ENCODE data around the gene G0S2.
"Not testable (repeated sequence)": the region's sequence is repeated elsewhere in the genome, so short reads cannot be mapped to it uniquely, and the experiment has no call there.

G0S2 gene

DNA sequence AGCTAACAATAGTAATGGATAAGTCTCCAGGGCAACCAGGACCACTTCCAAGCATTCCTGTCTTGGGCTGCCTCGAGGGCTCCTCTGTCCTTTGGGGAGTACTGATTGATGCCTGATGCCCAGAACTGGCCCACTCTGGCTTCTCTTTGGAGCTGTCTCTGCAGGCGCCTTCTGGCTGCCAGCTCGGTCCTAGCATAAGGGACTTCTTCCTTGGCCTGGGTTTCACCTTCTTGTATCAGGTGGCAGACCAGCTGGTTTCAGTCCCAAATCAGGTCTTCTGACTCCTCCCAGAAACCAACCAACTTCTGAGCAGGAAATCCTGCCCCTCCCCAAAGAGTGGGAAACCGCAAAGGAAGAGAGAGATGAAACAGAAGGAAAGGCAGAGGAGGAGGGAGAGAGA, 10.6 kb downstream of the G0S2 start:
- DNase-seq, result no peak

DNA sequence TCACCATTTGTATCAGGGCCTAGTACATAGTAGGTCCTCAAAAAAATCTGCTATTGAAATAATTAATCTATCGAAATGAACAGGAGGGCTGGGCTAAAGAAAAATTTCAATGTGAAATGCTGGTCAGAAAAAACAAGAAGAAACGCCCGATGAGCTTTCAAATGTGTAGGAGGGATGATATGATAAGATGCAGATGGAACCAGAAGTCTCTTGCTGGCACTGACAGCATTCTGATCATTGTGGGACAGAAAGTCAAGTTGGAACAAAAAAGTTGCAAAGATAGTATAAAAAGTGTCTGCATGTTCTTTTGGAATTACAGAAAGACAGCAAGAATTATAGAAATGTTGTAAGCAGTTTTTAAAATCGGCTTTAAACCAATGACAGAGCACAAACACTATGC, 11.1 kb downstream of the G0S2 start:
- no peak for DNase-seq

DNA sequence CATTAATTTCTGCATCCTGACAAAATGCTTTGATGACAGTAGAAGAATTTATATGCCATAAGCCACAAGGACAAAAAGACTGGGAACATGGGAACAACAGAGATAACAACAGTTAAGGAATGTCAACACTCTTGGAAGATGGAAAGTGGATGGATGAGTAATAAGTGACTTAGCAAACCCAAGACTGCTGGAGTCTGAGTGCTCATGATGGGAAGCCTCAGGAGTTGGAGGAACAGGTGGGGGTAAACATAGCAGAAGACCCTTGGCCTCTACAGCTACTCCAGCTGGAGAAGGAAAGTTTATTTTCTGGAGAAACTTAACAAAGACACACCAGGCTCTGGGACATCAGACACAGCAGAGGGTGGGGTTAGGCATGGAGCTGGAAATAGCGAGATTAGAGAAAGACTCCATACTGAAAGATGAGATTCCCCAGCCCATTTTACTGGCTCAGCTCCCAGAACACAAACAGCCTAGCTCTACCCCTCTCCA, 13.6 kb downstream of the G0S2 start:
- DNase-seq, result no peak

DNA sequence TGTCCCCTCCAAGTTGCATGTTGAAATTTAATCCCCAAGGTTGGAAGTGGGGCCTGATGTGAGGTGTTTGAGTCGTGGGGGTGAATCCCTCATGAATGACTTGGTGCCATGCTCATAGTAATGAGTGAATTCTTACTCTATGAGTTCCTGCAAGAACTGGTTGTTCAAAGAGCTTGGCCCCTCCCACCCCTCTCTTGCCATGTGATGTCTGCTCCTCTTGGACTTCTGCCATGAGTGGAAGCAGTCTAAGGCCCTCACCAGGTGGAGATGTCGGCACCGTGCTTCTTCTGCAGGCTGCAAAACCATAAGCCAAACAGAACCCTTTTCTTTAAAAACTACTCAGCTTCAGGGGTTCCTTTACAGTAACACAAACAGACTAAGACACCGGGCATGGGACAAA, 14.3 kb downstream of the G0S2 start:
- DNase-seq, result no peak

DNA sequence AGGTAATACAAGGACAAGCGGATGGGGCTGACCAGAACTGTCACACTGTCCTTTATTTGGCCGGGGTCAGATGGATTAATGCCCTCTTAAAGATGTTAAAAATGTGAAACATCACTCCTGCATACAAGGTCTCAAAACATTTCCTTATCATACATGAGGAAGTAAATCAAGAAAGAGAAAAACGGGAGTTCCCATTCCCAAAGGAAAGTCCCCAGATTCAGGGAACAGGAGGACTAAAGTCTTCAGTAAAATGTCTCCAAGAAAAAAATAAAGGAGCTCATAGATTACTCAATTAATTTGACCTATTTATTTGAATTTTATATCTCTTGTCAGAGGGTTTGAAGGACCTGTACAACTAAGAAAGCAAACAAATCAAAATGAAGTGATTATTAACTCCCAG, 16.0 kb downstream of the G0S2 start:
- no peak for DNase-seq

DNA sequence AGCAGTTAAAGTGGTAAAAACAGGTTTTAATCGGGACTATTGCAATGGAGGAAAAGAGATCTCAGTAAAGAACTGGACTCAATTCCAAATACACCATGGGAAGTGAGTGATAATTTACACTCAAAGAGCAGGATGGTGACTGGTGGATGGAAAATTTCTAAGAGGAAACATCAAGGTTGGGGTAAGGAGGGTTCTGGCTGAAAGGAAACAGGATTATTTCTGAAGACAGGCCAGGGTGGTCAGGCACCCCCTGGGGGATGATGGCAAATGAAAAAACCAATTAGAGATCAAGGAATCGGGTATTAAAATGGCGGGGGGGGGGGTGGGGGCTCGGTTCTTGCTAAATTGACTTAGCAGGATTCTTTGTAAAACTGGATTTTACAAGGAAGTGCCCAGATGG, 17.1 kb downstream of the G0S2 start:
- DNase-seq, result no peak

DNA sequence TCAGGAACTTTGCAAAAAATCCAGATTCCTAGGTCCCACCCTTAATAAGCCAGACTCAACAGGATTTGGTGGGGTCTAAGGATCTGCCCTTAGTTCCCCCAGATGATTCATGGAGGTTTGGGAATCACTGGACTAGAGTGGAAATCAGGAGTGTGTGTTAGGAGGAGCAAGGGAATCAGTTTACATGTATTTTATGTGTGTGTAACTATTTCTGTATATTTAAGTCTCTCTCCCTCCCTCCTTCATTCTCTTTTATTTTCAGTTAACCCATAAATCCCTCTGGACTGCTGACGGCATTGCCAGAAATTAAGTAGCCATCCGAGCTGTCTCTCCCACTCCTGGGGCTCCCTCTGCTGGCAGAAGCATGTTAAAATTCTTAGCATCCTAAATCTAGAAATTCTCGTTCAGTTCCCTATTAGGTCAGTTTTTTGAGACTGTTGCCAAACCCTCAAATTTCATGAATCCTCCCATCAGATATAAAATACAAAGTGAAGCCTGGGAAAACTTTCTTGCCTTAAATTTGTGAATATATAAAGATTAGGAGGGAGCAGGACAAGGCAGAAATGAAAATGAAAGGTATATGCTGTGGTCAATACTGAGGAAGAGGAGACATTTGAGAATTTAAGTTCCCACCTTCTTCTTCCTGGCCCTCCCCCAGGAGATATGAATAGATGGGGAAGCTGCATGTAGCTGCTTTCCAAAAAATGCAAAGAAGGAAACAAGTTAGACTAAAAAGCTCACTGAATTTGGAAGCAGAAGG, 17.7 kb downstream of the G0S2 start:
- peak; percentile 68 for DNase-seq

DNA sequence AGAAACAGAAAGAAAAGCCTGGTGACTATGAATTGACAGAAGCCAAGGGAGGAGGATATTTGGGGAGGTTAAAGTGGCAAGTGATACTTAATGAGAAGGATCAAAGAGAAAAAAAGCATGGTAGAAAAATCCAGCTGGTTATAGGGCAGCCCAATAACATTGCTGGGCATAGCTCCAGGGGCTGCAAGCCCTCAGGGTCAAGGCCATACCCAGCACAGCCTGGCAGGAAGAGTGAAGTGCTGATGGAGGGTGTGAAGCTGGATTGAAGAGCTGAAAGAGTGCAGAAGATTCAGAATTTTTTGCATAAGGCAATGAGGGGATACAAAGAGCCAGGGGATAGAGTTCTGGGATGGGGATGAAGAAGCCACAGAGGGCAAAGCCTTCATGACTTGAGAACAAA, 21.5 kb downstream of the G0S2 start:
- no peak for DNase-seq

DNA sequence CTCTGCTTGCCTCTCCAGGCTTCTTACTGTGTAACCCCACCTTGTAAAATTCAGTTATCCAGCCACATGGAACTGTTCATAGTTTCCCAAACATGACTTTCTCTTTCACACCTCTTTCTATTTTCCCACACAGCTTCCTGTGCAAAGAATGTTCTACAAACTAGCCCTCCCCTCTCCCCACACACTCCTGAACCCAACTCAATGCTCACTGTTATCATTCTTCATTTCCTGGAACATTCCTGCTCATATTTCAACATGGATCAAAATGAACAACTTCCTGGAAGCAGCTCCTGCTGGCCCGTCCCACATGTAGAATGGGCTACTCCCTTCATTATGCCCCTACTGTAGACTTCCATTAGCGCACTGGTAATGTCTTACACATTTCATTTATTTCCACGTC, 21.9 kb downstream of the G0S2 start:
- no peak for DNase-seq

DNA sequence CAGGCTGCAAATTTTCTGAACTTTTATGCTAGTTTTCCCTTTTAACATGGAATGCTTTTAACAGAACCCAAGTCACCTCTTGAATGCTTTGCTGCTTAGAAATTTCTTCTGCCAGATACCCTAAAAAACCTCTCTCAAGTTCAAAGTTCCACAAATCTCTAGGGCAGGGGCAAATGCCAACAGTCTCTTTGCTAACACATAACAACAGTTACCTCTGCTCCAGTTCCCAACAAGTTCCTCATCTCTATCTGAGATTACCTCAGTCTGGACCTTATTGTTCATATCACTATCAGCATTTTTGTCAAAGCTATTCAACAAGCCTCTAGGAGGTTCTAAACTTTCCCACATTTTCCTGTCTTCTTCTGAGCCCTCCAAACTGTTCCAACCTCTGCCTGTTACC, 25.5 kb downstream of the G0S2 start:
- not testable (repeated sequence) for DNase-seq

DNA sequence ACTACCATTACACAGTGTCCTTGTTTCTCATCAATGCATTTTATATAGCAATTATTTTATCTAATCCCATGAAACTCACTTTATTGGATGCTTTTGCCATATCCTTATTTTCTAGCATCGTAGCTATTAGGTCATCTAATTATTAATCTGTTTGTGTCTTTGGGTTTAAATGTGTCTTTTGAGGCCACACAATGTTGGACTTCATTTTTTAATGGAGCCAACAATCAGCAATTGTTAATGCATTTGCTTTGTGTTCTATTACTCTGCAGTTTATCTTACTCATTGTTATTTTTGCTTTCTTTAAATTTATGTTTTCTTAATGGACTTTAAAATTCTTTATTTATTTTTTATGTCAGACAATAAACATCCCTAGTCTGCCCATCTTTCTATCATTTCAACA, 27.6 kb downstream of the G0S2 start:
- no peak for DNase-seq

DNA sequence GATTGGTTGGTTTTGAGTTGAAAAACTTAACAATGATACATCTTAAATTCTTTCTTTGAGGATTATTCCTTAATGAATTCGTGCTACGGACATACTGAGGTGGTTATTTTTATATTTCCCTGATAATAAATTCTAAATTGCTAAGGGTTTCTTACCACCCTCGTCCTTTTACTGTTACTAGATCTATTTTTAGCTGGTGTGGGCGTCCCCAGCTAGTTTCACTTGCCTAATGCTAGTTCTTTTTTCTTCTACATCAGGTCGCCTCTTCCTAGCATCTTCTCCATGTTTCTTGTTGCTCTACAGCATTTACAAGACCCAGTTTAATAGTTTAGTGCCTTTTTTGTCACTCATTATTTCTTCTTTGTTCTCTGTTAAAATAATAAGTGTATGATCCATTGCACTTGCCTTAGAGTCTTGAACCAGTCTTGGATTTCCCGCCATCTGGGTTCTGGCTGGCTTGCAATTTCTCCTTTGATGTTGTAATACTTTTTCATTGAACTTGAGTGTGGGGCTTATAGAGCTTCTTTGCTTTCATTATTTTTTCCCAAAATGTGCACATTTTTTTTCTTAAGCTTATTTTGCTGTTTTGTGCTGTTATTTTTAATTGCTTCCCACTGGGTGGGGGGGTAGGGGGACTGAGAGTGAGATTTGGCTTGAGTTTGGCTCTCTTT, 28.8 kb downstream of the G0S2 start:
- no peak for DNase-seq

DNA sequence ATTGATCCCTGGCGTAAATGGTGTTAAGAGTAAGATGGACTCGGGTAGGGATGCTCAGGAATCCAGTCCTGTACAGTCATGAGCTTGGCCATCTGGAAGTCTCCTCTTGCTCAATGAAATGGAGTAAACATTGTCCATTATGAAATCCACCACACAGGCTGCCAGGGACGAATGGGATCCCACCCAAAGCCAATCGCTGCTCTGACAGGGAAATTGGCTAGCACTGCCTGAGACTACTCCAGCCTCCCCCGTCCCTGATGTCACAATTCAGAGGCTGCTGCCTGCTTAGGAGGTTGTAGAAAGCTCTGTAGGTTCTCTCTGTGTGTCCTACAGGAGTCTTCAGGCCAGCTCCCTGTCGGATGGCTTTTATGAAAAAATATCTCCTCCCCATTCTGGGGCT, 29.4 kb downstream of the G0S2 start, which contains the start of gene HSD11B1:
Gene HSD11B1 (plus strand): TSS at position 263 of the 400 bp plus-strand sequence. CDS start 97 bp downstream, at position 360.
- DNase-seq, result no peak

DNA sequence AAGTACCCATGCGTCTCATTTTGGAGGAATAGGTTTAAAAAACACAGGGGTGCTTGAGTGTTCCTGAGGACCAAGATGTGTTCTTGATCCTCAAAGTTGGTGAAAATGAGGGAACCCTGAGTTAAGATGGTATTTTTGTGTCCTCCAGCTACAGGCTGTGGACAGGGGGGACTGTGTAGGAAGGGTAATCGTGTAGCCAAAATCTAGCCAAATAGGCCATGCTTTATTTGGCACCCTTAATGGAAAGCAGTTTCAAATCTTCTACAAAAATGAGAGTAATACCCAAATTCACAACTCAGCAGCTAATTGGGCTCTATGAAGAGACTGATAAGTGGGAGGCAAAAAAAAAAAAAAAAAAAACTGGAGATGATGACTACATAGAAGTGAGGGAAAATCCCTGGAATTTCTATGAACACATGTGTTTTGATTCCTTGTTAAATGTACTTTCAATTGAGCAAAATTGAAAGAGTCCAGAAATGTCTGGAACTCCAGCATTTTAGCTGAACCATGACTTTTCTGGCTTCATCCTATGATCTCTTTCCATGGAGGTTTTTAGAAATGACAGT, 29.9 kb downstream of the G0S2 start:
- no peak for DNase-seq

DNA sequence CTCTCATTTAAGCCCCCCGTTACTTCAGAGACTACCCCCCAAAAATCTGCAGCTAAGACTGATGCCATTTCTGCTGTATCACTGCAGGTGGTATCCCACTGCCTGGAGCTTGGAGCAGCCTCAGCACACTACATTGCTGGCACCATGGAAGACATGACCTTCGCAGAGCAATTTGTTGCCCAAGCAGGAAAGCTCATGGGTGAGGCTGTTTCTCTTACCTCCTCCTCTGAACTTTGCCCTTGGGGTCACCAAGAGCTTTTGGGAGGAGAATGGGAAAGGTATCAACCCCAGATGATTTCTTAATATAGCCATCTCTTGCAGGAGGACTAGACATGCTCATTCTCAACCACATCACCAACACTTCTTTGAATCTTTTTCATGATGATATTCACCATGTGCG, 31.4 kb downstream of the G0S2 start:
- DNase-seq, result no peak

DNA sequence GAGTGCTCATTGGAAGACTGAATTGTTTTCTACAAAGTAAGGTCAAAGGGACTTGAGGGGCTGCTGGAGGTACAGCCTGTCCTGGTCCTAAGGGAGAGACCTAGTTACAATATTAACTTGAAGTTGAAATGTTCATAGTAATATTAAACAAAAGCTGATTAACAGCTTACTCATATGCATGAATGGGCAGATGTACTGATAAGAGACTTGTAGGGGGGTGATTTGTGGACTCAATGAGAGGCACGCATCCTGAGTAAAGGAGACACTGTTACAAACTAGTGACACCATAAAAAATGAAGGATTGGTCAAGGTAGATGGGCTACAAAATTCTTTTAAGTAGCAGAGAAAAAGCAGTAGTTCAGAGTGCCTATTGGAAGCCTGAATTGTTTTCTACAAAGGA, 32.1 kb downstream of the G0S2 start:
- DNase-seq, result no peak

DNA sequence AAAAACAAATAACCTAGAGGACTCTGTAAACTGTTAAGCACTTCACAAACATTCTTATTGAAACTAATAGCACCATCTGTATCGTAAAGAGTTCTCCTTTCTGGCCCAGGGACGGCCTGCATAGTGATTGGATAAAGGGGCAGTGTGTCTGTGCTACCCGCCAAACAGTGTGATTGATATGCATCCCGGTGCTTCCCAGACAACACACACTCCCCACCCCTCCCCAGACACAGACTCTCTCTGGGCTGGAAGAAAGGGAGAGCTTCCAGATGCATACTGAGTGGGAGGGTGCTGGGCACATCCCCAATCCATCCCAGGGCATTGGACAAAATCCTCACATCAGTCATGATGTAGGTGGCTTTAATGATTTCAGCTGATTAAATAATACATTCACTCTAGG, 33.1 kb downstream of the G0S2 start:
- DNase-seq, result no peak

DNA sequence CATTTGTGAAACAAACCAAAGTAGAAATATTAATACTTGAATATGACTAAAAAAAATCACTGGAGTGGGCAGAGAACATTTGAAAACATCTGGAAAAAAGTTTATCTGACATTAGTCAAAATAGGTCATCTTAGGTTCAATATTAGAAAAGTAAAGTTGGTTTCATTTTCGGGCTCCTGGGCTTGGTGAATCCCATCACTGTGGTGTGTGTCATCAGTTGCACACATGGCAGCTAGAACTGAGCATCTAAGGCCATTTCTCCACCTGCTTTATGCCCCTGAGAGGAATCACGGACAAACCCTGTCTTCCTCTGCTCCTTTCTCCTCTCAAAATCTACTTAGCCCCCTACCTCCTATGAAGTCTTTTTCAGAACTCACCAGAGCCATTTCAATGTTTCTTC, 34.9 kb downstream of the G0S2 start:
- no peak for DNase-seq

DNA sequence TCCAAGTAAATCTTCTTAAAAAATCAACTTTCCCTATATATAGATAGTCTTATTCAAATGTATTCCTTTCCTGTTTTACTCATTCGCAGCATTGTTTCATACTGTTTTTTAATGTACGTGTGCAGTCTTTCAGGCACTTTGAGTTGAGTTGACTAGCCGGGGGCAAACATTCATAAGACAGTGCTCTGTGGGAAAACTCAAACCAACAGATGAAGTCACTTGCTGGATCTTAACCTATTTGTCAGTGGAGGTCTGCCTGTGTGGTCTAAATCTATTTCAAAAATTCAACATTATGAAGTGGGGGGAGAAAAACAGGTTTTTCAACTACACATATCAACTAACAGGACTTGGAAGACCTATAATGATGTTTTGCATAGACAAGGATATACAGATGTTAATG, 35.6 kb downstream of the G0S2 start:
- no peak for DNase-seq

DNA sequence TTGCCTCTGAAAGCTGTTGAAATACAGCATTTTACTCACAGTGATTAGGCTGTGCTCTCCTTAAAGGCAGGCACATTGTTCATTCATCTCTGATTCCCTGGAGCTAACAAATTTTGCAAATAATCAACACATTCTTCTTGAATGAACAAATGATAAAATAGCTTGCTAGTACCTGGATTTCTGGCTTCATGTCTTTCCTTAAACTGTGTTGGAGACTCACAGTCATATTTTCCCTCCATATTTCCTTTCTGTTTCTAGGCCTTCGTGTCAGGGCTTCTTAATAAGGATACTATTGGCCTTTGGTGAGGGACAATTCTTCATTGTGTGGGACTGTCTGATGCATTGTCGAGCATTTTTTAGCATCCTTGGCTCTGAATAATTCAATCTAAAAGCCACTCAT, 39.1 kb downstream of the G0S2 start:
- DNase-seq, result no peak

DNA sequence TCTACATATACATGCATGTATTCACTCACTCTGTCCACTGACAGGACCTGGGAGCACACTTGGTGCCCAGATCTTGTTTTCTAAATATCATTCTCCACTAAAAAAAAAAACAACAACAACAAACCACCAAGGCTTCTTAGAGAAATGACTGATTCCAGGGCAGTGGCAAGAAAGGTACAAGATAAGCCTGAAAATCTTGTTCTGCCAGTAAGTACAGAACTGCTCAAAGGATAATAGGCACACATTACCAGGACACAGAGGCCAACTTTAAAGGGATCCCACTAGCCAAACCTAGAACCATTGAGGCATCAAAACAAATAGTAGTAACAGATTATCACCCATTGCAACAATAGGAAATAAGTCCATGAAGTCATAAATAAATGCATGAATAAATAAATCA, 40.1 kb downstream of the G0S2 start:
- DNase-seq, result no peak

DNA sequence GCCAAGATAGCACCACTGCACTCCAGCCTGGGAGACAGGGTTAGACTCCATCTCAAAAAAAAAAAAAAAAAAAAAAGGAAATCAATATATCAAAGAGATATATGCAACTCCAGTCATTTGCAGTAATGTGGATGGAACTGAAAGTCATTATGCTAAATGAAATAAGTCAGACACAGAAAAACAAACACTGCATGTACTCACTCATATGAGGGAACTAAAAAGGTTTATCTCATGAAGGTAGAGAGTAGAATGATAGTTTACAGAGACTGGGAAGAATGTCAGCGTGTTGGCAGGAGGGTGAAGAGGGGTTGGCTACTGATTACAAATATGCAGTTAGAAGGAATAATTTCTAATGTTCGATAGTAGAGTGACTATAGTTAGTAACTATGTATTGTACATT, 42.6 kb downstream of the G0S2 start:
- no peak for DNase-seq

DNA sequence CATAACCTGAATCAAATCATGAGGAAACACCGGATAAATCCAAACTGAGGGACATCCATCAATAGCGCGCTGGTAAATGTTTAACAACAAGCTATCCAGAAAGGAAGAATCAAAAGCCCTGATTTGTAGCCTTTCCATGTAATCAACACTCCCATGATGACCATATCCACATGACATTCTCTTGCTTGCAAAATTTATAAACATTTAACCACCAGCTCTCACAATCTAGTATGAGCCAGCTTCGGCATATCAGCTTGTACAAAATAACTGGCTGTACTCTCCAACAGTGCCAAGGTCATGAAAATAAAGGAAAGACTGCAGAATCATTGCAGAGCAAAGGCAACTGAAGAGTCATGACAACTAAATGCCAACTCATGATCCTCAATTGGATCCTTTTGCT, 45.1 kb downstream of the G0S2 start:
- no peak for DNase-seq

DNA sequence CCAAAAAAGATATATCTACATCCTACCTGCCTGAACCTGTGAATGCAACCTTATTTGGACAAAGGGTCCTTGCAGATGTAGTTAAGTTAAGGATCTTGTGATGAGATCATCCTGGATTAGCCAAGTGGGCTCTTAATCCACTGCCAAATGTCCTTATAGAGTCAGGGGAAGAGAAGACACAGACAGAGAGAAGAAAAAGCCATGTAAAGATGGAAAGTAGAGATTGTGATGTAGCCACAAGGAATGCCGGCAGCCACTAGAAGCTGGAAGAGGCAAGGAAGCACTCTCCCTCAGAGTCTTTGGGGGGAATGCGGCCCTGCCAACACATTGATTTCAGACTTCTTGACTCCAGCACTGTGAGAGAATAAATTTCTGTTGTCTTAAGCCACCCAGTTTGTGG, 45.6 kb downstream of the G0S2 start:
- no peak for DNase-seq

Data from activated CD8-positive, alpha-beta memory T cell treated with anti-CD3 and anti-CD28 coated beads, Interleukin-2, amount 50 U/mL, for 4 hours (primary cell).